Brain pericyte (primary cell): Measurements from ENCODE around the gene SET.
"Not testable (repeated sequence)": the region's sequence is repeated elsewhere in the genome, so short reads cannot be mapped to it uniquely, and the experiment has no call there.

ENCODE experiments used
- DNase-seq: peaks from one replicate; pipeline ENCODE4 v3.0.0-alpha.2; 2012; ENCODE audit warnings: low read depth, low spot score

The SET gene, protein sequence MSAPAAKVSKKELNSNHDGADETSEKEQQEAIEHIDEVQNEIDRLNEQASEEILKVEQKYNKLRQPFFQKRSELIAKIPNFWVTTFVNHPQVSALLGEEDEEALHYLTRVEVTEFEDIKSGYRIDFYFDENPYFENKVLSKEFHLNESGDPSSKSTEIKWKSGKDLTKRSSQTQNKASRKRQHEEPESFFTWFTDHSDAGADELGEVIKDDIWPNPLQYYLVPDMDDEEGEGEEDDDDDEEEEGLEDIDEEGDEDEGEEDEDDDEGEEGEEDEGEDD

DNA sequence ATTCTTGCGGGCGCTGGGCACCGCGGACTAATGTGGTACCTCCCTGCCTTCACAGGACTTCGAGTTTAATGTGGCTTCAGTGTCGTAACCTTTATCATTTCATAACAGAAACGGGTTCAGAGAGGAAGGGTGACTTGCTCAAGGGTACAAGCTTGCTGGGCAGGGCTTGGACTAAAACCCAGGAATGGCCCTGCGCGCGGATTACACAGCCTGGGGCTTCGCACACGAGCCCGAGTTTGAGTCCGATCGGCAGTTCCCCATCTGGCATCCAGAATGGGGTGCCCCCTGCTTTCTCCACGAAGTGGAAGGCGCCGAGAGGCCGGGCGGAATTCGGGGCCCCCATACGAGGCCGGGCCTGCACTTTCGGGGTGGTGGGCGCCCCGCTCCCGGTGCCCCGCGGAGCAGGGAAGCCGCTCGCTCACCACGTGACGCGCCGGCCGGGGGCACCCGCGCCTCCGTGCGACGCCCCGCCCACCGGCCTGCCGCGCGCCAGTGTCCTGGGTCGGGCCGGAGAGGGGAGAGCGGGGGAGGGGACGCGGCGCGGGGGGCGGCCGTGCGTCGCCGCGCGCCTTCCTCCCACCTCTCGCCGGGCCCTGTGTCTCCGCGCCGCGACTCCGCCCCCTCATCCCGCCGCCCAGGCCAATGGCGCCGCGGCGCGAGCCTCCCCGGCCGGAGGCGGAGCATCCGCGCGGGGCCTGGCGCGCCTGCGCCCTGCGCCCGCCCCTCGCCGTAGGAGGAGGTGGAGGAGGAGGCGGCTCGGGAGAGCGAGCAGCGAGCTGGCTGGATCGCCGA lies at the start of gene SET:
TSS of gene SET (plus strand) at position 722 of the 792 bp plus-strand sequence. CDS start 361 bp downstream, outside the sequence.
- DNase-seq: peak; percentile 48

DNA sequence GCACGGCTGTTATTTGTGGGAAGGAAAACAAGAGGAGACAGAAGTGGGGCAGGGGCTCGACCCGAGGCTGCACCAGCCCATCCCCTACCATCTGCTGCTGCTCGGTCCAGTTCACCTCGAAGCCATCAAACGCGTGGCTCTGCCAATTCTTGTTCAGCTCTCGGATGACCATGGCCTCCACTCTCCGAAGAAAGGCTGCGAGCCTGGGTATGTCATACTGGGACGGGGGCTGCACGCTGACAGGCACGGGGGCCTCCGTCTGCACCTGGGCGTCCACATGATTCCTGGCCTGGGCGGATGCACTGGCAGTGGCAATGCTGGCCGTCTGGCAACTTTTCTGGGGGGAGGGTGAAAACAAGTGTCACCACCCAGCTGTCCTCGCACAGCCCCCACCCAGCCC lies 48.4 kb upstream of the SET start:
- DNase-seq: no peak

DNA sequence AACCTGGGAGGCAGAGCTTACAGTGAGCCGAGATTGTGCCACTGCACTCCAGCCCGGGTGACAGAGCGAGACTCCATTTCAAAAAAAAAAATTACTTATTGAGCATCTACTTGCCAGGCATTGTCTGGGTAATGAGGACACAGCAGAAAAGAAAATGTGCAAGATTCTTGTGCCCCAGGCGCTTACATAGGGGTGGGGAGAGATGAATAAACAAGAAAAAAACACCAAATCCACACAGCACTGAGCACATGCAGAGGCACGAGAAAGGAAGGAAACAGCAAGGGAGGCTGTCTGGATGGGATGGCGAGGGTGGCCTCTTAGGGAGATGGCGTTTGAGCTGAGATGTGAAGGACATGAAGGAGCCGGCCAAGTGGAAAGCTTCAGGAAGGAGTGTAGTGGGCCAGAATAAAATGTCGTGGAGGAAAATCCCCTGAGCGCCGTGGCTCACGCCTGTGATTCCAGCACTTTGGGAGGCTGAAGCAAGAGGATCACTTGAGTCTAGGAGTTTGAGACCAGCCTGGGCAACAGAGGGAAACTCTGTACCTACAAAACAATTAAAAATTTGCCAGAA lies 46.3 kb upstream of the SET start:
- DNase-seq: no peak

DNA sequence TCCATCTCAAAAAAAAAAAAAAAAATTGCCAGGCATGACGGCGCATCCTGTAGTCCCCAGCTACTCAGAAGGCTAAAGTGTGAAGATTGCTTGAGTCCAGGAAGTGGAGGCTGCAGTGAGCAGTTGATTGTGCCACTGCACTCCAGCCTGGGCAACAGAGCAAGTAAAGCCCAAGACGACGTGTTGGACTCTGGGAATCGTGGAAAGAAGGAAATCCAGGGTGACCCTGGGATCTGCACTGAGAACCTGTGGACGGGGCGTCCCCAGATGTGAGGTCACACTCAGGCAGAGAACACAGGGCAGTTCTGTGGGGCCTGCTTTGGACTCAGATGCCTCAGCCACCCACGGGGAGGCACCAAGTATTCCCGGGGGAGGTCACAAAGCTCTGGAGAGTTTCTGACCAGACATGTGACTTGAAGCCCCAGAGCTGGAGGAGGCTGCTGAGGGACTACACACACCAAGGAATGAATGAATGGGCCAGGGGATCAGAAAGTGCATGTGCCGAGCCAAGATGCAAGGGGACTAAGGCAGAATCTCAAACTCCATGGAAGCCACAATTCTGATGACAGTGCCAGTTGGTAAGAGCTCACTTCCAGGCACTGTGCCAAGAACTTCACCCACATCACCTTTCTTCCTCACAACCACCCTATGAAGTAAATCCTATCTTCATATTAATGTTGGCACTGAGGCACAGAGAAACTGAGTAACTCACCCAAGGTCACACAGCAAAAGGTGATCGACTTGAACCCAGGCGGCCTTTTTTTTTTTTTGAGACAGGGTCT lies 45.3 kb upstream of the SET start:
- no peak for DNase-seq

DNA sequence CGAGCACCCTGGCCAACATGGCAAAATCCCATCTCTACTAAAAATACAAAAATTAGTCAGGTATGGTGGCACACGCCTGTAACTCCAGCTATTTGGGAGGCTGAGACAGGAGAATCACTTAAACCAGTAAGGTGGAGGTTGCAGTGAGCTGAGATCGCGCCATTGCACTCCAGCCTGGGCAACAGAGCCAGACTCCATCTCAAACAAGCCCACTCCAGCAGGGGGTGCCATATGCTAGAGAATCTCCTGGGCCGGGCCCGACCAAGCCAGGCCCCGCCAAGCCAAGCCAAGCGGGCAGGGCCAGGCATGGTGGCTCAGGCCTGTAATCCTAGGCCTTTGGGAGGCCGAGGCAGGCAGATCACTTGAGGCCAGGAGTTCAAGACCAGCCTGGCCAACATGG lies 40.8 kb upstream of the SET start:
- not testable (repeated sequence) for DNase-seq

DNA sequence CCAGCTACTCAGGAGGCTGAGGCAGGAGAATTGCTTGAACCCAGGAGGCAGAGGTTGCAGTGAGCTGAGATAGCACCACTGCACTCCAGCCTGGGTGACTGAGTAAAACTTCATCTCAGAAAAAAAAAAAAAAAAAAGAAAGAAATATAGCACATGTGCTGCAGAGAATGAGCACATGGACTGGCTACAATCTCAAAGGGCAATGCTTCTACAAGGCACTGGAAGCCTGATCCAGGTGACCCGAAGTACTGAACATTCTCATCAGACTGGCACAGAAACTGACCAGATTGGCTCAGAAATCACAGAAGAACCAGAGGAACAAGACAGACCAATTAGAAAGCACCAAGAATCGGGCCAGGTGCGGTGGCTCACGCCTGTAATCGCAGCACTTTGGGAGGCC lies 37.2 kb upstream of the SET start:
- DNase-seq: no peak

DNA sequence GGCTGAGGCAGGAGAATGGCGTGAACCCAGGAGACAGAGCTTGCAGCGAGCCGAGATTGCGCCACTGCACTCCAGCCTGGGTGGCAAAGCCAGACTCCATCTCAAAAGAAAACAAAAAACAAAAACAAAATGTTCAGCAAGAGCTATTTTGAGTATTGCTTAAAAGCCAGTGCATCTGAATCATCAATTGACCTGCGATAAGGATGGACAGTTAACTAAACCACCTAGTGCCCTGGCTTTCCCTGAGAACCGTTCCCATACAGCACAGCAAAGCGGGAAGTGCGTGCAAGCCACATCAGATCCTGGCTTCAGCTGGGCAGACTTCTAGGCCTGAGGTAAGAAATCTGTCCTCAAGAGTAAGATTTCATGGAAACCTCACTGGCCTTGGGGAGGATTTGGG lies 35.1 kb upstream of the SET start:
- DNase-seq: no peak

DNA sequence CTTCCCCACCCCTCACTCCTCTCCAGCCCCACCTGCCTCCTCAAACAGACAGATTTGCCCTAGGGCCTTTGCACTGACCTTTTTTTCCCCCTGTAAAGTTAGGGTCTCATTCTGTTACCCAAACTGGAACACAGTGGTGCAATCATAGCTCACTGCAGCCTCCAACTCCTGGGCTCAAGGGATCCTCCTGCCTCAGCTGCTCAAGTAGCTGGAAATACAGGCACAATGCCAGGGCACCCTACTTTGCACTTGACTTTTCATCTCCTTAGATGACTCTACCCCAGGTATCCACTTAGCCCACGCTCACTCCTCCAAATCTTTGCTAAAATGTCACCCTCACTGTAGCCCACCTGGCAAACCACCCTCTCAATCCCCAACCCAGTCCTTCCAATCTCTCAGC lies 34.5 kb upstream of the SET start:
- DNase-seq: no peak

DNA sequence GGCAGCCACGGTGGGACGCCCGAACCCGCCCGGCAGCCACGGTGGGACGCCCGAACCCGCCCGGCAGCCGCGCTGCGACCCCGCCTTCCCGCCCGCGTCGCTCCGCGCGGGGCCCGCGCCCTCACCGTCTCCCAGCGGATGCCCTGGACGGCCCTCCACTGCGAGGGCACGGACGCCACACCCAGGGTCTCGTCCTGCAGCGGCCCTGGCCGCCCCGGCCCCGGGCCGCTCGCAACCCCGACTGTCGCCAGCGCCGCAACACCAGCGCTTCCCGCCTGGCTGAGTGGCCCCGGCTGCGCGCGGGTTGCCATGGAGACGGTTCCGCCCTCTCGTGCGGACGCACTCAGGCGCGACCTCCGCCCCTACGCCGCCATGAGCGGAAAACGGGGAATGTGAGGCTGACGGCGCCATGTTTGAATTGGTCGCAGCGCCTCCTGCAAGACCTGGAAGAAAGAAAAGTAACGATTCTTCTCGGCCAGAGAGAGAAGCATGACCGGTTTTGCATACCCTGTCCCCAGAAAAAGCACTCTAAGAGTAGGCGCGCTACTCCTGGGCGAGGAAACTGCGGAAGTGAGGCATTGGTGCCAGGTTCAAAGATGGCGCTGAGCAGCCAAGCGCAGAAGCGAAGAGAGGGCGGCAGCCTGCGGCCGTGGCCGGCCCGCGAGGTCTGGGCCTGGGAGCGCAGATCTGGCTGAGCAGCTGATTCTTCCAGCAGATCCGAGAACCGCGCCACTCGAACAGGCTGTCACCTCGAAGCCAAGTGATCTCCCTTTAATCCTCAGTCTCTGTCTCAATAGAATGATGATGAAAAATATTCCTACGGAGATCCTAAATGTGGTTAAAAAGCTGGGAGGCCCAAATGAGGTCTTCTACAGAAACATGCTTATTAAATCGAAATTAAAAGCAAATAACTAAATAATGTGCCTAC lies 32.3 kb upstream of the SET start, which contains the start of gene DYNC2I2:
TSS of gene DYNC2I2 (minus strand) at position 432 of the 928 bp plus-strand sequence. CDS start at position 311, 121 bp downstream.
- DNase-seq: peak; percentile 82

DNA sequence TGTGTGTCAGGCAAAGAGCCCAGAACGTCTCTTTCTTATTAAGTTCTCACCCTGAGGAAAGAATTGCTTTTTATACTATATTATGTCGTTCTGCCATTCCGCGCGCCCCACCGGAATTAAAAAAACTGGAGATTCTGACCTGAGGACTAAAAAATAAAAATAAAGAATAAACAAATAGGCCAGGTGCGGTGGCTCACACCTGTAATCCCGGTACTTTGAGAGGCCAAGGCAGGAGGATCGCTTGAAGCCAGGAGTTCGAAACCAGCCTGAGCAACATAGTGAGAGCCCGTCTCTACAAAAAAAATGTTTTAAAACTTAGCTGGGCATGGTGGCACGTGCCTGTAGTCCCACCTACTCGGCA lies 31.7 kb upstream of the SET start:
- no peak for DNase-seq

DNA sequence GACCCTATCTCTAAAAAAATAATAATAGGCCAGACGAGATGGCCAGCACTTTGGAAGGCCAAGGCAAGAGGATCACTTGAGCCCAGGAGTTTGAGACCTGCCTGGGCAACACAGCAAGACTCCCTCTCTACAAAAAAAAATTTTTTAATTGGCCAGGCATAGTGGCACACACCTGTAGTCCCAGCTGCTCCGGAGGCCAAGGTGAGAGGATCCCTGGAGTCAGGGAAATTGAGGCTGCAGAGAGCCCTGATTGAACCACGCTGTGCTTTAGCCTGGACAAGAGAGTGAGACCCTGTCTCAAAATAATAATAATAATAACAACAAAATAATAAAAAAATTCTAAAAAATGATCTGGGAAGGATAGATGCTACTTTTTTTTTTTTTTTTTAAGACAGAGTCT lies 31.2 kb upstream of the SET start:
- no peak for DNase-seq

DNA sequence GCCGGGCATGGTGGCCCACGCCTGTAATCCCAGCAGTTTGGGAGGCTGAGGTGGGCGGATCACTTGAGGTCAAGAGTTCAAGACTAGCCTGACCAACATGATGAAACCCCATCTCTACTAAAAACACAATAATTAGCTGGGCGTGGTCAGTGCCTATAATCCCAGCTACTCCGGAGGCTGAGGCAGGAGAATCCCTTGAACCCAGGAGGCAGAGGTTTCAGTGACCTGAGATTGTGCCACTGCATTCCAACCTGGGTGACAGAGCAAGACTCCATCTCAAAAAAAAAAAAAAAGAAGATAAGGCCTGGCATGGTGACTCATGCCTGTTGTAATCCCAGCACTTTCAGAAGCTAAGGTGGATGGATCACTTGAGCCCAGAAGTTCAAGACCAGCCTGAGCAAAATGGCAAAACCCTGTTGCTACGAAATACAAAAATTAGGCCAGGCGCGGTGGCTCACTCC lies 22.5 kb upstream of the SET start:
- DNase-seq: not testable (repeated sequence)

DNA sequence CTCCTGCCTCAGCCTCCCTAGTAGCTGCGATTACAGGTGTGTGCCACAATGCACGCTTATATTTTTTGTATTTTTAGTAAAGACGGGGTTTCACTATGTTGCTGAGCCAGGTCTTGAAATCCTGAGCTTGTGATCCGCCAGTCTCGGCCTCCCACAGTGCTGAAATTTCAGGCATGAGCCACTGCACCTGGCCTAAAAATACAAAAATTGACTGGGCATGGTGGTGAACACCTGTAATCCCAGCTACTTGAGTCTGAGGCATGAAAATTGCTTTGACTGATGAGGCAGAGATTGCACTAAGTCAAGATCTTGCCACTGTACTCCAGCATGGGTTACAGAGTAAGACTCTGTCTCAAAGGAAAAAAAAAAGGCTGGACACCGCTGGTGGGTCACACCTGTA lies 19.2 kb upstream of the SET start:
- DNase-seq: no peak

DNA sequence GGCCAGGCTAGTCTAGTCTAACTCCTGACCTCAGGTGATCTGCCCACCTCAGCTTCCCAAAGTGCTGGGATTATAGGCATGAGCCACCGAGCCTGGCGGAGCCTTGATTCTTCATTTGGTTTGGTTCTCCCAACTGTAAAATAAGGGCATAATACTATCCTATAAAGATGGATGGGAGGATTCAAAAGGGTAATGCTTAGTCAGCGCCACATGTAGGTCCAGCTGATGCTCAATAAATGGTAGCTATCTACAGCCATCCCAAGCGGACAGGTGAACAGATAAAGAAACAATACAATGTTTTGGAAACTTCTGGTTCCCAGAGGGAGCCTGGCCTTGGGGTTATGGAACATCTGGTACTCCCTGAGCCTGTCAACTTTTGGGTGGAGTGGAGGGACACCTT lies 13.6 kb upstream of the SET start:
- DNase-seq: no peak

DNA sequence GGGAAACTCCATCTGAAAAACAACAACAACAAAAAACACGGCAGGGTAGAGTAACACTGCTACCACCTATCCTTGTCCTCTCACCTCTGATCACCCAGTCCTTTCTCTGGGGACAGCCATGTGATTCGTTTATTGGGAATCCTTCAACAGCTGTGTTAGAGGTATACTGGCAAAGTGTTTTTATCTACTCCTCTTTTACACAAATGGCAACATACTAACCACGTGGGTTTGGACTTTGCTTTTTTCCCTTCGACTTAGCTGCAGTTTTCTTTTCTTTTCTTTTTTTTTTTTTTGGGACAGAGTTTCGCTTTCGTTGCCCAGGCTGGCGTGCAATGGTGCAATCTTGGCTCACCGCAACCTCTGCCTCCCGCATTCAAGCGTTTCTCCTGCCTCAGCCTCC lies 11.2 kb upstream of the SET start:
- DNase-seq: no peak

DNA sequence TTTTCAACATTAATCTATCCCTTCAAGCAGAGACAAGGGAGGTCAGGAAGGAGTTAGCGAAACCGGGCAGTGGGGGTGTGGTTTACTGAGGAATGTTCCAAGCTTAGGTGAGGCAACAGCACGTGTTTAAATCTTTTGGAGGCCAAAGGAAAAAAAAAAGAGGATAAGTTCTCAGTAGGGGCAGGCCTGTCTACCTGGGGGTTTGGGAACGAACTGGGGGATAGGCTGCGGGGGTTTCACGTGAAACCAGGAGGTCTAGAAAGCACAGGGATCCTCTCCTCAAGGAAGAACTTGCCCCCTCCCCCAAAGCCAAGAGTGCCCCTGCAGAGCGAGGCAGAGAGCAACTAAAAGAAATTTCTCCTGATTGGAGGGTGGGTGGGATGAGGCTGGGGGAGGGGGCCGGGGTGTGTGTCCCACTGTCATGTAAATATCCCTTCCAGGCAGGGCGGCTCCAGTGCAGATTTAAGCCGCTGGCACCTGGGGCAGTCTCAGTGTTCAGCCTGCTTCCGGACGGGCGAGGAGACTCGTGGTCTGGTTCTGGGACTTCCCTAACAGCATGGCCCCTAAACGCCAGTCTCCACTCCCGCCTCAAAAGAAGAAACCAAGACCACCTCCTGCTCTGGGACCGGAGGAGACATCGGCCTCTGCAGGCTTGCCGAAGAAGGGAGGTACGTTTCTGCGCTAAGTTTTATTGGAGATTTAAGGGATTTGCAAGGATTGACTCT lies 5.5 kb upstream of the SET start:
- no peak for DNase-seq

DNA sequence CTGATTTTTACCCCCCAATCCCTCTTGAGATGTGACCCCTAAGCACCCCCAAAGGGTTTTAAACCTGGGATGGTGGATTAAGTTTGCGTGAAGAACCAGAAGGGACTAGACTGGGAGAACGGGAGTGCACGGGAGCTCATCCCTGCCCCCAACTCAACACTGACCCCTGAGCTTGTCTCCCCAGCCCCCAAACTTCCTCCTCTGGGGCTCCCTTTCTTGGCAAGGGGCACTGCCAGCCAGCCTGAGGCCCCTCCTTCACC lies 5.0 kb upstream of the SET start:
- no peak for DNase-seq

DNA sequence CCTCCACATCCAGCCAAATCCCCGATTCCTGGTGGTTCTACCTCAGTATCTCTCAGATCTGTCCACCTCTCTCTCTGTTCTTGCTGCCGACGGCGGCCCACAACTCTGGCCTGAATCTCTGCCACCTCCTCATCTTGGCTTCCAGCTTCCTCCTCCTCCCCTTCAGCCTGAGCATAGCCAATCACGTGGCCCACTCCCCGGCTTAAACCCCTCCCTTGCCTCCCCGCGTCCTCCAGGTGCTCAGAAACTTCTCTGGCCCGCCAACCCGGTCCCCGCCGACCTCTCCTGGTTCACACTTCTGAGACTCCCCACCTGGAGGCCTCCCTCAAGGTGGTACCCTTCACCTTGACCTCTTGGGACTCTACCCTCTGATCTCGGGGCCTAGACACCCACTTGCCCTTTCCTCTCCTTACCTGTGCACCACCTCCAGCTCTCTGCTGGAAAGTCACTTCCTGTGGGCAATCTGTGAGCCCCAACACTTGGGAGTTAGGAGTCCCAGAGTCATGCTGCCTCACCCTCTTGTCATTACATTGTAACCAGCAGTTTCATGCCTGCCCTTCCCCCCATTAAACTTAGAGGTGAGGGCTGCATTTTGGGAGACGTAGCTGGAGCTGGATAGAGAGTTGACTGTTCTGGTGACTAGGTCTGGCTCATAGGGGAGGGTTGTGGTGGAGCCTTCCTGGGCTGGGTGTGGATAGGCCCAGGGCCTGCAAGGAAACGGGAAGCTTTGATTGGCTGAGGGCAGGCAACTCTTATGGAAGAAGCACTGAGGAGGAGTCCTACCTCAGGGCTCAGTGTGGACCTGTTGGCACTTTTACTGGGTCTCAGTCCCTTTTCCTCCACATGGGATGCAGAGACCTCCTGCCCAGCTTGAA lies 4.5 kb upstream of the SET start:
- no peak for DNase-seq
